H9 (cell line): Measurements from ENCODE around the gene CCDC141. TPM values are rescaled to one million over a fixed set of nuclear protein-coding genes. Genes with fewer than 3 reads are reported as not detected.

Experiments
- DNase-seq: peaks from one replicate; pipeline ENCODE4 v3.0.0-alpha.2; 2017
- H2AFZ ChIP-seq: one replicate; pipeline ENCODE4 v1.6.1; 2013; ENCODE audit warnings: mild to moderate bottlenecking, low read length, control low read depth, moderate library complexity
- H2AK5ac ChIP-seq: 2 replicates; pipeline ENCODE4 v1.6.1; 2013; ENCODE audit warnings: low read length, control low read depth, mixed read lengths; ENCODE audit not compliant: insufficient read length
- H2BK120ac ChIP-seq: one replicate; pipeline ENCODE4 v1.6.1; 2013; ENCODE audit warnings: low read depth, mild to moderate bottlenecking, low read length, control low read depth, inconsistent platforms; ENCODE audit not compliant: poor library complexity, severe bottlenecking
- H2BK12ac ChIP-seq: 2 replicates; pipeline ENCODE4 v1.6.1; 2013; ENCODE audit warnings: low read length, control low read depth, mixed read lengths, low read depth; ENCODE audit not compliant: insufficient read length
- H2BK15ac ChIP-seq: 2 replicates; pipeline ENCODE4 v1.6.1; 2013; ENCODE audit warnings: low read depth, low read length, control low read depth
- H2BK20ac ChIP-seq: one replicate; pipeline ENCODE4 v1.6.1; 2013; ENCODE audit warnings: low read depth, mild to moderate bottlenecking, low read length, control low read depth, inconsistent platforms; ENCODE audit not compliant: poor library complexity, severe bottlenecking
- H2BK5ac ChIP-seq: 2 replicates; pipeline ENCODE4 v1.6.1; 2013; ENCODE audit warnings: low read length, control low read depth, mixed read lengths; ENCODE audit not compliant: insufficient read length
- H3K14ac ChIP-seq: 2 replicates; pipeline ENCODE4 v1.6.1; 2013; ENCODE audit warnings: low read length, control low read depth; ENCODE audit not compliant: insufficient read depth
- H3K18ac ChIP-seq: 2 replicates; pipeline ENCODE4 v1.6.1; 2013; ENCODE audit warnings: low read depth, mild to moderate bottlenecking, mixed read lengths, low read length, control low read depth; ENCODE audit not compliant: insufficient read length
- H3K23ac ChIP-seq: 2 replicates; pipeline ENCODE4 v1.6.1; 2013; ENCODE audit warnings: low read length, control low read depth, mixed read lengths, low read depth; ENCODE audit not compliant: insufficient read length
- H3K23me2 ChIP-seq: 2 replicates; pipeline ENCODE4 v1.6.1; 2013; ENCODE audit warnings: low read depth, mild to moderate bottlenecking, mixed read lengths, low read length, control low read depth; ENCODE audit not compliant: insufficient read length, poor library complexity, severe bottlenecking
- H3K27ac ChIP-seq: 2 replicates; pipeline ENCODE4 v1.5.1; 2013; ENCODE audit warnings: low read length, control low read depth, mixed read lengths, low read depth; ENCODE audit not compliant: insufficient read length
- H3K27me3 ChIP-seq: 2 replicates; pipeline ENCODE4 v1.6.1; 2013; ENCODE audit warnings: low read length, control low read depth, inconsistent platforms; ENCODE audit not compliant: insufficient read depth
- H3K4ac ChIP-seq: 2 replicates; pipeline ENCODE4 v1.6.1; 2013; ENCODE audit warnings: low read depth, mild to moderate bottlenecking, control low read depth, inconsistent platforms, low read length, moderate library complexity
- H3K4me1 ChIP-seq: 2 replicates; pipeline ENCODE4 v1.6.1; 2013; ENCODE audit warnings: low read length, control low read depth, inconsistent platforms; ENCODE audit not compliant: insufficient read depth
- H3K4me2 ChIP-seq: 2 replicates; pipeline ENCODE4 v1.6.1; 2013; ENCODE audit warnings: low read length, control low read depth, mixed read lengths; ENCODE audit not compliant: insufficient read length, insufficient read depth
- H3K56ac ChIP-seq: 2 replicates; pipeline ENCODE4 v1.6.1; 2013; ENCODE audit warnings: low read depth, mild to moderate bottlenecking, mixed read lengths, low read length, control low read depth; ENCODE audit not compliant: insufficient read length
- H3K79me1 ChIP-seq: 2 replicates; pipeline ENCODE4 v1.6.1; 2013; ENCODE audit warnings: low read depth, mild to moderate bottlenecking, moderate library complexity, low read length, control low read depth, inconsistent platforms; ENCODE audit not compliant: insufficient read depth, poor library complexity, severe bottlenecking
- H3K79me2 ChIP-seq: 2 replicates; pipeline ENCODE4 v1.6.1; 2013; ENCODE audit warnings: low read length, control low read depth, inconsistent platforms; ENCODE audit not compliant: insufficient read depth
- H3K9ac ChIP-seq: 2 replicates; pipeline ENCODE4 v1.6.1; 2013; ENCODE audit warnings: low read length, control low read depth, mixed read lengths; ENCODE audit not compliant: insufficient read length; ENCODE audit errors: extremely low read depth
- H3K9me3 ChIP-seq: one replicate; pipeline ENCODE4 v1.6.1; 2013; ENCODE audit warnings: low read depth, low read length, inconsistent platforms; ENCODE audit not compliant: control insufficient read depth
- H3T11ph ChIP-seq: one replicate; pipeline ENCODE4 v1.6.1; 2013; ENCODE audit warnings: mild to moderate bottlenecking, low read length, control low read depth, inconsistent platforms
- H4K20me1 ChIP-seq: one replicate; pipeline ENCODE4 v1.6.1; 2013; ENCODE audit not compliant: control insufficient read depth, insufficient read length, insufficient read depth
- H4K5ac ChIP-seq: 2 replicates; pipeline ENCODE4 v1.6.1; 2013; ENCODE audit warnings: low read depth, mild to moderate bottlenecking, mixed read lengths, low read length, control low read depth; ENCODE audit not compliant: insufficient read length
- H4K8ac ChIP-seq: replicated peaks from 2 replicates; pipeline ENCODE4 v1.6.1; 2013; ENCODE audit warnings: low read length, control low read depth, mixed read lengths, low read depth; ENCODE audit not compliant: insufficient read length
- H4K91ac ChIP-seq: 2 replicates; pipeline ENCODE4 v1.6.1; 2013; ENCODE audit warnings: low read depth, mild to moderate bottlenecking, moderate library complexity, mixed read lengths, low read length, control low read depth; ENCODE audit not compliant: insufficient read length
- H3K27ac Mint-ChIP-seq, 3 experiments: 2 replicates in 2 of 3; 3 replicates in 1 of 3; pipeline ENCODE4 v1.8.0; 2020 to 2021; ENCODE audit warnings: mixed read lengths in 3 of 3, mild to moderate bottlenecking in 1 of 3, moderate library complexity in 1 of 3
- H3K27me3 Mint-ChIP-seq: 2 replicates; pipeline ENCODE4 v1.8.0; 2021; ENCODE audit warnings: low read depth, mild to moderate bottlenecking, moderate library complexity, mixed read lengths
- H3K36me3 Mint-ChIP-seq, 3 experiments: 2 replicates in 2 of 3; 3 replicates in 1 of 3; pipeline ENCODE4 v1.8.0; 2020 to 2021; ENCODE audit warnings: low read depth in 3 of 3, mixed read lengths in 3 of 3; ENCODE audit not compliant: insufficient read depth in 1 of 3
- H3K4me1 Mint-ChIP-seq, 2 experiments: 2 replicates each; pipeline ENCODE4 v1.8.0; 2020; ENCODE audit warnings: mixed read lengths in 2 of 2
- H3K4me3 Mint-ChIP-seq, 2 experiments: 2 replicates in 1 of 2; 3 replicates in 1 of 2; pipeline ENCODE4 v1.8.0; 2020 to 2021; ENCODE audit warnings: mild to moderate bottlenecking in 2 of 2, mixed read lengths in 2 of 2, moderate library complexity in 1 of 2
- H3K9me3 Mint-ChIP-seq, 2 experiments: 2 replicates in 1 of 2; 3 replicates in 1 of 2; pipeline ENCODE4 v1.8.0; 2020; ENCODE audit warnings: mild to moderate bottlenecking in 2 of 2, mixed read lengths in 2 of 2, moderate library complexity in 1 of 2
- WGBS: extraction: QIAGEN DNeasy Blood & Tissue Kit; methylation state at CpG from one replicate; pipeline ENCODE4 v1.1.7; 2013; ENCODE audit warnings: missing lambda C conversion rate, low lambda C conversion rate, mixed read lengths; ENCODE audit not compliant: insufficient read length; ENCODE audit errors: extremely low coverage; 5-methylcytosine and 5-hydroxymethylcytosine counted together
- total RNA-seq: library from RNA; stranded (reverse); gene quantifications from 2 replicates; pipeline ENCODE4 v1.2.1, GENCODE V29; 2021
- TF ChIP-seq, protein P1 (sequence below): fragments of 200-600 bp; sonication (generic); conservative IDR thresholded peaks from 3 replicates; pipeline ENCODE4 v1.8.0; 2021; ENCODE audit warnings: antibody characterized with exemption, mild to moderate bottlenecking

CCDC141 gene
- total RNA-seq, 1 experiment from 2014 or later = 1.0 TPM

GRCh38 chr2:178833382-178833781 is 216.6 kb downstream of the CCDC141 start:
- no peak for DNase-seq
- no peaks in the 10 kb centered on the region; the same call in 1 of the 2 replicates for H3K4me1 ChIP-seq
- no peak overlapping the region for H4K5ac ChIP-seq
- Mint-ChIP-seq H3K4me3 (no peak overlapping the region), H3K4me1 (peaks cover 10 to 15% of the 10 kb centered on the region in 2 experiments), H3K36me3 (no peaks in the 10 kb centered on the region), H3K27me3 (no peaks in the 10 kb centered on the region), H3K27ac (no peak overlapping the region), H3K9me3 (no peaks in the 10 kb centered on the region)
- no peak overlapping the region for H3K56ac ChIP-seq
- no peaks in the 10 kb centered on the region for H3K27me3 ChIP-seq
- H3K79me1 ChIP-seq = no peaks in the 10 kb centered on the region
- H2AFZ ChIP-seq = no peak overlapping the region
- no peak overlapping the region for H3K23ac ChIP-seq
- H3K14ac ChIP-seq = no peak overlapping the region
- no peak overlapping the region for H3K4ac ChIP-seq
- no peak overlapping the region for H2BK5ac ChIP-seq
- H2BK15ac ChIP-seq = no peak overlapping the region
- no peak overlapping the region for H2AK5ac ChIP-seq
- no peak overlapping the region for H3K27ac ChIP-seq
- H2BK12ac ChIP-seq = no peak overlapping the region
- no peaks in the 10 kb centered on the region for H3K79me2 ChIP-seq
- no peak overlapping the region for H3T11ph ChIP-seq
- no peak overlapping the region for H4K91ac ChIP-seq
- no peak overlapping the region for H3K18ac ChIP-seq
- no peaks in the 10 kb centered on the region for H4K20me1 ChIP-seq
- no peak overlapping the region for H2BK20ac ChIP-seq
- H3K4me2 ChIP-seq = no peak overlapping the region
- H3K9ac ChIP-seq = no peak overlapping the region
- TF ChIP-seq, protein P1, sequence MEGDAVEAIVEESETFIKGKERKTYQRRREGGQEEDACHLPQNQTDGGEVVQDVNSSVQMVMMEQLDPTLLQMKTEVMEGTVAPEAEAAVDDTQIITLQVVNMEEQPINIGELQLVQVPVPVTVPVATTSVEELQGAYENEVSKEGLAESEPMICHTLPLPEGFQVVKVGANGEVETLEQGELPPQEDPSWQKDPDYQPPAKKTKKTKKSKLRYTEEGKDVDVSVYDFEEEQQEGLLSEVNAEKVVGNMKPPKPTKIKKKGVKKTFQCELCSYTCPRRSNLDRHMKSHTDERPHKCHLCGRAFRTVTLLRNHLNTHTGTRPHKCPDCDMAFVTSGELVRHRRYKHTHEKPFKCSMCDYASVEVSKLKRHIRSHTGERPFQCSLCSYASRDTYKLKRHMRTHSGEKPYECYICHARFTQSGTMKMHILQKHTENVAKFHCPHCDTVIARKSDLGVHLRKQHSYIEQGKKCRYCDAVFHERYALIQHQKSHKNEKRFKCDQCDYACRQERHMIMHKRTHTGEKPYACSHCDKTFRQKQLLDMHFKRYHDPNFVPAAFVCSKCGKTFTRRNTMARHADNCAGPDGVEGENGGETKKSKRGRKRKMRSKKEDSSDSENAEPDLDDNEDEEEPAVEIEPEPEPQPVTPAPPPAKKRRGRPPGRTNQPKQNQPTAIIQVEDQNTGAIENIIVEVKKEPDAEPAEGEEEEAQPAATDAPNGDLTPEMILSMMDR = no peak
- WGBS = no CpG with 5 or more reads among the region's 5 CpGs
- no peaks in the 10 kb centered on the region for H3K23me2 ChIP-seq
- H3K9me3 ChIP-seq = no peaks in the 10 kb centered on the region
- no peak overlapping the region for H2BK120ac ChIP-seq
- H4K8ac ChIP-seq = no peak overlapping the region
